Liver (tissue), 9 donors: ENCODE results near the gene CRYBG1. TPM values are rescaled to one million over a fixed set of nuclear protein-coding genes. Genes with fewer than 3 reads are reported as not detected.

Source experiments
- DNase-seq: peaks from one replicate; pipeline ENCODE4 v3.0.0-alpha.2; 2017; ENCODE audit warnings: low spot score
- H3K27ac ChIP-seq, 2 donors: one replicate each; pipeline ENCODE4 v1.7.0; 2013; ENCODE audit warnings: inconsistent platforms in 2 of 2, low read length in 2 of 2, control low read depth in 1 of 2, low read depth in 1 of 2, mild to moderate bottlenecking in 1 of 2
- H3K27me3 ChIP-seq, 4 donors: one replicate each; pipeline versions ENCODE4 v1.6.1 to v1.7.0; 2013; ENCODE audit warnings: low read length in 3 of 4, inconsistent platforms in 1 of 4, mild to moderate bottlenecking in 1 of 4, moderate library complexity in 1 of 4; ENCODE audit not compliant: control insufficient read depth in 4 of 4, insufficient read depth in 4 of 4
- H3K36me3 ChIP-seq, 4 donors: one replicate each; pipeline versions ENCODE4 v1.6.1 to v1.7.0; 2013; ENCODE audit warnings: low read length in 3 of 4, mild to moderate bottlenecking in 3 of 4, low read depth in 1 of 4, moderate library complexity in 1 of 4; ENCODE audit not compliant: control insufficient read depth in 4 of 4, insufficient read depth in 3 of 4
- H3K4me1 ChIP-seq, 4 donors: one replicate each; pipeline versions ENCODE4 v1.6.1 to v1.7.0; 2013; ENCODE audit warnings: low read length in 3 of 4, mild to moderate bottlenecking in 3 of 4, moderate library complexity in 1 of 4; ENCODE audit not compliant: control insufficient read depth in 4 of 4, insufficient read depth in 4 of 4
- H3K4me3 ChIP-seq, 3 donors: one replicate each; pipeline versions ENCODE4 v1.6.1 to v1.7.0; 2013; ENCODE audit warnings: low read length in 3 of 3, control low read depth in 1 of 3, low read depth in 1 of 3, mild to moderate bottlenecking in 1 of 3
- H3K9ac ChIP-seq, 2 donors: one replicate each; pipeline ENCODE4 v1.7.0; 2013; ENCODE audit warnings: low read length in 2 of 2, mild to moderate bottlenecking in 2 of 2, moderate library complexity in 2 of 2, control low read depth in 1 of 2, low read depth in 1 of 2
- H3K9me3 ChIP-seq, 4 donors: one replicate each; pipeline versions ENCODE4 v1.6.1 to v1.7.0; 2013; ENCODE audit warnings: low read length in 3 of 4; ENCODE audit not compliant: control insufficient read depth in 4 of 4
- CTCF ChIP-seq: fragments of 150-350 bp; IDR thresholded peaks from 2 replicates; pipeline ENCODE4 v1.5.1; 2017; ENCODE audit warnings: improper control_type of control experiment, low read depth, low read length; ENCODE audit not compliant: missing input control
- EGR1 ChIP-seq, 2 donors: IDR thresholded peaks; 2 replicates each; pipeline ENCODE4 v1.6.1; 2016 to 2018; ENCODE audit warnings: antibody characterized with exemption in 2 of 2, low read depth in 2 of 2
- FOXA1 ChIP-seq: IDR thresholded peaks from 2 replicates; pipeline ENCODE4 v1.6.1; 2016; ENCODE audit warnings: antibody characterized with exemption
- HNF4A ChIP-seq, 2 donors: conservative IDR thresholded peaks; 2 replicates each; pipeline ENCODE4 v1.6.1; 2016; ENCODE audit warnings: antibody characterized with exemption in 2 of 2, mild to moderate bottlenecking in 2 of 2
- HNF4G ChIP-seq: IDR thresholded peaks from 2 replicates; pipeline ENCODE4 v1.6.1; 2016; ENCODE audit warnings: antibody characterized with exemption
- RAD21 ChIP-seq, 2 donors: IDR thresholded peaks; 2 replicates each; pipeline ENCODE4 v1.6.1; 2016; ENCODE audit warnings: antibody characterized with exemption in 2 of 2, mild to moderate bottlenecking in 2 of 2
- RXRA ChIP-seq, 2 donors: IDR thresholded peaks; 2 replicates each; pipeline ENCODE4 v1.6.1; 2017 to 2018; ENCODE audit warnings: antibody characterized with exemption in 2 of 2, mild to moderate bottlenecking in 1 of 2
- SP1 ChIP-seq: IDR thresholded peaks from 2 replicates; pipeline ENCODE4 v1.6.1; 2018; ENCODE audit warnings: antibody characterized with exemption, mild to moderate bottlenecking
- TAF1 ChIP-seq: conservative IDR thresholded peaks from 2 replicates; pipeline ENCODE4 v1.6.1; 2016; ENCODE audit warnings: antibody characterized with exemption, mild to moderate bottlenecking
- YY1 ChIP-seq: IDR thresholded peaks from 2 replicates; pipeline ENCODE4 v1.6.1; 2016; ENCODE audit warnings: antibody characterized with exemption, mild to moderate bottlenecking
- WGBS: extraction: QIAGEN DNeasy Blood & Tissue Kit; methylation state at CpG from one replicate; pipeline ENCODE4 v1.1.7; 2013; 5-methylcytosine and 5-hydroxymethylcytosine counted together
- polyA plus RNA-seq, 2 donors: library from polyadenylated mRNA; stranded (reverse) in 1 of 2; unstranded in 1 of 2; fragments of 200-250 nt in 1 of 2; fragments of >200 nt in 1 of 2; fragmentation: Nextera tagmentation in 1 of 2; extraction: Ambion mirVana in 1 of 2; gene quantifications; one replicate each; pipeline versions ENCODE4 v1.2.1 to v1.2.3, GENCODE V29; 2013 to 2015
- total RNA-seq, 2 donors: library from RNA; depleted of rRNA; stranded (reverse); fragments of >200 nt; gene quantifications; one replicate each; pipeline ENCODE4 v1.2.3, GENCODE V29; 2014
- TF ChIP-seq, protein P1 (sequence below): IDR thresholded peaks from 2 replicates; pipeline ENCODE4 v1.6.1; 2016; ENCODE audit warnings: antibody characterized with exemption, mild to moderate bottlenecking
- TF ChIP-seq, protein P2 (sequence below): IDR thresholded peaks from 2 replicates; pipeline ENCODE4 v1.6.1; 2016; ENCODE audit warnings: antibody characterized with exemption
- TF ChIP-seq, protein P3 (sequence below): IDR thresholded peaks from 2 replicates; pipeline ENCODE4 v1.6.1; 2016; ENCODE audit warnings: antibody characterized with exemption
- donor health status: healthy.
- donor health status: healthy.
- donor health status: healthy.
- donor health status: healthy.
- donor health status: healthy.

The CRYBG1 gene
- total and polyA plus RNA-seq, 4 donors: 2.3 to 8.7 (median 4.0) TPM

GRCh38 chr6:106466211-106466610, 105.7 kb downstream of the CRYBG1 start:
- H3K4me1 ChIP-seq: no peaks in the 10 kb centered on the region
- no peaks in the 10 kb centered on the region for H3K36me3 ChIP-seq
- H3K9ac ChIP-seq: no peak overlapping the region
- TF ChIP-seq FOXA1: no peak
- TF ChIP-seq, protein P1, sequence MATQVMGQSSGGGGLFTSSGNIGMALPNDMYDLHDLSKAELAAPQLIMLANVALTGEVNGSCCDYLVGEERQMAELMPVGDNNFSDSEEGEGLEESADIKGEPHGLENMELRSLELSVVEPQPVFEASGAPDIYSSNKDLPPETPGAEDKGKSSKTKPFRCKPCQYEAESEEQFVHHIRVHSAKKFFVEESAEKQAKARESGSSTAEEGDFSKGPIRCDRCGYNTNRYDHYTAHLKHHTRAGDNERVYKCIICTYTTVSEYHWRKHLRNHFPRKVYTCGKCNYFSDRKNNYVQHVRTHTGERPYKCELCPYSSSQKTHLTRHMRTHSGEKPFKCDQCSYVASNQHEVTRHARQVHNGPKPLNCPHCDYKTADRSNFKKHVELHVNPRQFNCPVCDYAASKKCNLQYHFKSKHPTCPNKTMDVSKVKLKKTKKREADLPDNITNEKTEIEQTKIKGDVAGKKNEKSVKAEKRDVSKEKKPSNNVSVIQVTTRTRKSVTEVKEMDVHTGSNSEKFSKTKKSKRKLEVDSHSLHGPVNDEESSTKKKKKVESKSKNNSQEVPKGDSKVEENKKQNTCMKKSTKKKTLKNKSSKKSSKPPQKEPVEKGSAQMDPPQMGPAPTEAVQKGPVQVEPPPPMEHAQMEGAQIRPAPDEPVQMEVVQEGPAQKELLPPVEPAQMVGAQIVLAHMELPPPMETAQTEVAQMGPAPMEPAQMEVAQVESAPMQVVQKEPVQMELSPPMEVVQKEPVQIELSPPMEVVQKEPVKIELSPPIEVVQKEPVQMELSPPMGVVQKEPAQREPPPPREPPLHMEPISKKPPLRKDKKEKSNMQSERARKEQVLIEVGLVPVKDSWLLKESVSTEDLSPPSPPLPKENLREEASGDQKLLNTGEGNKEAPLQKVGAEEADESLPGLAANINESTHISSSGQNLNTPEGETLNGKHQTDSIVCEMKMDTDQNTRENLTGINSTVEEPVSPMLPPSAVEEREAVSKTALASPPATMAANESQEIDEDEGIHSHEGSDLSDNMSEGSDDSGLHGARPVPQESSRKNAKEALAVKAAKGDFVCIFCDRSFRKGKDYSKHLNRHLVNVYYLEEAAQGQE: no peak
- TF ChIP-seq RAD21 (IDR thresholded peaks at IDR 0.05): no peak
- TF ChIP-seq TAF1: no peak
- TF ChIP-seq HNF4G: no peak
- TF ChIP-seq EGR1 (IDR thresholded peaks at IDR 0.05; ENCODE audit: low read depth in 2 of 2): no peak
- no peak for TF ChIP-seq RXRA (IDR thresholded peaks at IDR 0.05)
- TF ChIP-seq, protein P2, sequence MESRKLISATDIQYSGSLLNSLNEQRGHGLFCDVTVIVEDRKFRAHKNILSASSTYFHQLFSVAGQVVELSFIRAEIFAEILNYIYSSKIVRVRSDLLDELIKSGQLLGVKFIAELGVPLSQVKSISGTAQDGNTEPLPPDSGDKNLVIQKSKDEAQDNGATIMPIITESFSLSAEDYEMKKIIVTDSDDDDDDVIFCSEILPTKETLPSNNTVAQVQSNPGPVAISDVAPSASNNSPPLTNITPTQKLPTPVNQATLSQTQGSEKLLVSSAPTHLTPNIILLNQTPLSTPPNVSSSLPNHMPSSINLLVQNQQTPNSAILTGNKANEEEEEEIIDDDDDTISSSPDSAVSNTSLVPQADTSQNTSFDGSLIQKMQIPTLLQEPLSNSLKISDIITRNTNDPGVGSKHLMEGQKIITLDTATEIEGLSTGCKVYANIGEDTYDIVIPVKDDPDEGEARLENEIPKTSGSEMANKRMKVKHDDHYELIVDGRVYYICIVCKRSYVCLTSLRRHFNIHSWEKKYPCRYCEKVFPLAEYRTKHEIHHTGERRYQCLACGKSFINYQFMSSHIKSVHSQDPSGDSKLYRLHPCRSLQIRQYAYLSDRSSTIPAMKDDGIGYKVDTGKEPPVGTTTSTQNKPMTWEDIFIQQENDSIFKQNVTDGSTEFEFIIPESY: no peak
- TF ChIP-seq, protein P3, sequence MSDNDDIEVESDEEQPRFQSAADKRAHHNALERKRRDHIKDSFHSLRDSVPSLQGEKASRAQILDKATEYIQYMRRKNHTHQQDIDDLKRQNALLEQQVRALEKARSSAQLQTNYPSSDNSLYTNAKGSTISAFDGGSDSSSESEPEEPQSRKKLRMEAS: no peak
- TF ChIP-seq YY1: no peak
- no peak for TF ChIP-seq SP1
- TF ChIP-seq CTCF: no peak
- no peaks in the 10 kb centered on the region for H3K27me3 ChIP-seq
- no peak overlapping the region for H3K27ac ChIP-seq
- H3K4me3 ChIP-seq: no peak overlapping the region
- H3K9me3 ChIP-seq: no peaks in the 10 kb centered on the region
- no peak for DNase-seq
- 88% methylated on average over 2 of the region's 2 CpGs for WGBS

DNA sequence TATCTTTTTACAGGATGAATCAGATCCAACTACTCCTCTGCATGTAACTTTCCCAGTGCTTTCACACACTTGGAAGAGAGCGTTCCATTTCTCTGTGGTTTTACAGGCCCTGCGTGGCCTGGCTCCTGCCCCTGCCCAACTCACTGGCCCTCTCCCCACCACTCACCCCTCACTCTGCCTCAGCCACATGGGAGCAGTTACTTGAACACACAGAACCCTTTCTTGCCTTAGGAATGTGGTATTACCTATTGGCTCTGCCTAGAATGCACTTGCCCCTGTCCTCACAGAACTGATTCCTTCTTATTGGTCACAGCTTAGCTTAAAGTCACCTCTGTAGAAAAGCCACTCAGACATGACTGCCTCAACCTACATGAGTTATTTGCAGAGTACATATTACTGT, 108.4 kb downstream of the CRYBG1 start:
- H3K36me3 ChIP-seq: no peaks in the 10 kb centered on the region
- TF ChIP-seq, protein P2: no peak
- TF ChIP-seq, protein P1: no peak
- TF ChIP-seq TAF1: no peak
- TF ChIP-seq RAD21 (IDR thresholded peaks at IDR 0.05): no peak
- no peak for TF ChIP-seq CTCF
- TF ChIP-seq SP1: no peak
- TF ChIP-seq, protein P3: no peak
- no peak for TF ChIP-seq HNF4A (conservative IDR thresholded peaks at IDR 0.05)
- TF ChIP-seq FOXA1: no peak
- H3K27me3 ChIP-seq: peaks cover 0 to 2% (median 0%) of the 10 kb centered on the region in 4 donors
- no peak for DNase-seq
- 92% methylated on average over 2 of the region's 2 CpGs for WGBS
- H3K9ac ChIP-seq: no peak overlapping the region
- H3K9me3 ChIP-seq: no peaks in the 10 kb centered on the region
- no peaks in the 10 kb centered on the region for H3K4me1 ChIP-seq
- no peak overlapping the region for H3K27ac ChIP-seq
- H3K4me3 ChIP-seq: no peak overlapping the region
